Bronchial epithelial cell (primary cell): ENCODE results near the gene ZBTB5. TPM values are rescaled to one million over a fixed set of nuclear protein-coding genes. Genes with fewer than 3 reads are reported as not detected.

Source experiments
- DNase-seq: peaks from one replicate; pipeline ENCODE4 v3.0.0-alpha.2; 2010; ENCODE audit warnings: low read depth
- FAIRE-seq: peaks from 2 replicates; lab custom pipeline; 2011; peaks lifted over from hg19 to GRCh38; lab: Jason Lieb, UNC
- H3K27me3 ChIP-seq: 2 replicates; pipeline ENCODE4 v1.5.1; 2011; ENCODE audit warnings: low read length; ENCODE audit not compliant: control insufficient read depth, insufficient read depth
- H3K36me3 ChIP-seq: 2 replicates; pipeline ENCODE4 v1.5.1; 2011; ENCODE audit warnings: low read length; ENCODE audit not compliant: control insufficient read depth, insufficient read depth
- H3K4me3 ChIP-seq: 2 replicates; pipeline ENCODE4 v1.5.1; 2011; ENCODE audit warnings: mild to moderate bottlenecking, low read depth, low read length, control low read depth
- CTCF ChIP-seq: IDR thresholded peaks from 2 replicates; pipeline ENCODE4 v1.5.1; 2011; ENCODE audit warnings: mild to moderate bottlenecking, moderate library complexity, low read length, control low read depth, inconsistent platforms; ENCODE audit not compliant: insufficient read depth, severe bottlenecking
- total RNA-seq: library from RNA; depleted of rRNA; stranded (reverse); fragments of >200 nt; gene quantifications from 2 replicates; pipeline ENCODE4 v1.2.1, GENCODE V29; 2014

Gene ZBTB5
- total RNA-seq, 1 donor from 2014 or later = 8.2 TPM

GRCh38 chr9:37466037-37466709 lies 923 bp upstream of the ZBTB5 start:
- Histone ChIP-seq H3K36me3 (no peaks in the 10 kb centered on the region), H3K4me3 (peak overlapping the region; percentile 82), H3K27me3 (no peaks in the 10 kb centered on the region)
- no peak for FAIRE-seq
- DNase-seq = no peak
- no peak for TF ChIP-seq CTCF

- Histone ChIP-seq H3K4me3 (peak overlapping the region; percentile 82), H3K36me3 (no peaks in the 10 kb centered on the region), H3K27me3 (no peaks in the 10 kb centered on the region)
- no peak for TF ChIP-seq CTCF
- FAIRE-seq (no peak), DNase-seq (peak; percentile 76)
These were observed 613 bp downstream of the ZBTB5 start for GRCh38 chr9:37464426-37465248.

- no peak for FAIRE-seq
These were observed 1.2 kb downstream of the ZBTB5 start for GRCh38 chr9:37464006-37464405.

GRCh38 chr9:37456817-37457216 lies 8.4 kb downstream of the ZBTB5 start:
- no peak overlapping the region for H3K4me3 ChIP-seq
- FAIRE-seq = no peak
- TF ChIP-seq CTCF = no peak
- H3K36me3 ChIP-seq = no peaks in the 10 kb centered on the region
- DNase-seq = no peak
- H3K27me3 ChIP-seq = no peaks in the 10 kb centered on the region

More at GRCh38 chr9:37464006-37464405, 1.2 kb downstream of the ZBTB5 start:
- DNase-seq = no peak
- no peaks in the 10 kb centered on the region for H3K27me3 ChIP-seq
- H3K36me3 ChIP-seq = no peaks in the 10 kb centered on the region
- H3K4me3 ChIP-seq = peak overlapping the region; percentile 82
- no peak for TF ChIP-seq CTCF

GRCh38 chr9:37455884-37456647 lies 9.2 kb downstream of the ZBTB5 start:
- TF ChIP-seq CTCF = no peak
- DNase-seq = peak; percentile 41
- no peaks in the 10 kb centered on the region for H3K36me3 ChIP-seq
- H3K27me3 ChIP-seq = no peaks in the 10 kb centered on the region
- H3K4me3 ChIP-seq = no peak overlapping the region
- no peak for FAIRE-seq
